CD4-positive, CD25-positive, alpha-beta regulatory T cell (primary cell): ENCODE results near the gene SDE2. TPM values are rescaled to one million over a fixed set of nuclear protein-coding genes. Genes with fewer than 3 reads are reported as not detected.
"Not testable (repeated sequence)": the region's sequence is repeated elsewhere in the genome, so short reads cannot be mapped to it uniquely, and the experiment has no call there.

Source experiments
- ATAC-seq, 2 donors: fragments of 150-1000 bp; cut with Tn5 transposase; one replicate each; pipeline ENCODE4 v1.10.0; 2021; ENCODE audit warnings: low read depth in 2 of 2, moderate number of reproducible peaks in 2 of 2, moderate library complexity in 1 of 2
- DNase-seq, 3 donors: peaks; one replicate each; pipeline versions ENCODE4 v3.0.0 to v3.0.0-alpha.2; 2012 to 2022; ENCODE audit warnings: mixed read lengths in 1 of 3
- H3K27ac ChIP-seq: one replicate; pipeline ENCODE4 v1.7.0; 2013; ENCODE audit warnings: mild to moderate bottlenecking, low read length; ENCODE audit not compliant: insufficient read depth, poor library complexity, severe bottlenecking
- H3K27me3 ChIP-seq: one replicate; pipeline ENCODE4 v1.7.0; 2013; ENCODE audit warnings: low read length; ENCODE audit not compliant: control insufficient read depth, insufficient read depth
- H3K36me3 ChIP-seq: one replicate; pipeline ENCODE4 v1.7.0; 2013; ENCODE audit warnings: mild to moderate bottlenecking, low read length, moderate library complexity; ENCODE audit not compliant: control insufficient read depth, insufficient read depth
- H3K4me1 ChIP-seq: 2 replicates; pipeline ENCODE4 v1.7.0; 2013; ENCODE audit warnings: mild to moderate bottlenecking, low read length; ENCODE audit not compliant: insufficient read depth, control insufficient read depth, poor library complexity, severe bottlenecking
- H3K4me3 ChIP-seq: one replicate; pipeline ENCODE4 v1.7.0; 2013; ENCODE audit warnings: low read depth, mild to moderate bottlenecking, low read length, moderate library complexity
- H3K9me3 ChIP-seq, 2 experiments: 1 replicate in 1 of 2; 2 replicates in 1 of 2; pipeline ENCODE4 v1.7.0; 2013; ENCODE audit warnings: low read length in 2 of 2, mild to moderate bottlenecking in 1 of 2, moderate library complexity in 1 of 2; ENCODE audit not compliant: control insufficient read depth in 2 of 2
- H3K27ac Mint-ChIP-seq, 3 donors: one replicate each; pipeline ENCODE4 v1.8.0; 2020 to 2022; ENCODE audit warnings: mild to moderate bottlenecking in 3 of 3, mixed read lengths in 3 of 3, moderate library complexity in 2 of 3
- H3K27me3 Mint-ChIP-seq: one replicate; pipeline ENCODE4 v1.8.0; 2022; ENCODE audit warnings: mild to moderate bottlenecking, mixed read lengths
- H3K36me3 Mint-ChIP-seq: one replicate; pipeline ENCODE4 v1.8.0; 2020; ENCODE audit warnings: mixed read lengths
- H3K4me1 Mint-ChIP-seq, 4 donors: one replicate each; pipeline ENCODE4 v1.8.0; 2020 to 2022; ENCODE audit warnings: mixed read lengths in 4 of 4, mild to moderate bottlenecking in 1 of 4
- H3K4me3 Mint-ChIP-seq, 4 donors: one replicate each; pipeline ENCODE4 v1.8.0; 2020 to 2022; ENCODE audit warnings: mild to moderate bottlenecking in 4 of 4, mixed read lengths in 4 of 4, moderate library complexity in 3 of 4
- H3K9me3 Mint-ChIP-seq, 7 donors: one replicate each; pipeline ENCODE4 v1.8.0; 2020 to 2022; ENCODE audit warnings: mixed read lengths in 7 of 7, mild to moderate bottlenecking in 3 of 7, moderate library complexity in 2 of 7
- polyA plus RNA-seq, 4 donors: library from polyadenylated mRNA; unstranded; fragments of 300-500 nt; fragmentation: Illumina TruSeq; gene quantifications; one replicate each; pipeline ENCODE4 v1.2.3, GENCODE V29; 2021
- total RNA-seq: library from RNA; stranded (reverse); gene quantifications from one replicate; pipeline ENCODE4 v1.2.3, GENCODE V29; 2022

SDE2 gene
- total and polyA plus RNA-seq, 5 donors from 2014 or later = 5.9 to 38.1 (median 11.2) TPM

GRCh38 chr1:225970592-225971157, 28.5 kb downstream of the SDE2 start:
- H3K27ac ChIP-seq, H3K27ac Mint-ChIP-seq, H3K9me3 Mint-ChIP-seq: not testable (repeated sequence)

GRCh38 chr1:225969751-225970150, 29.4 kb downstream of the SDE2 start:
- not testable (repeated sequence) for H3K36me3 ChIP-seq, H3K36me3 Mint-ChIP-seq, H3K27me3 Mint-ChIP-seq, H3K9me3 Mint-ChIP-seq, H3K27me3 ChIP-seq, ATAC-seq, H3K9me3 ChIP-seq, H3K27ac Mint-ChIP-seq, DNase-seq, H3K27ac ChIP-seq, H3K4me3 ChIP-seq, H3K4me1 ChIP-seq, H3K4me3 Mint-ChIP-seq, H3K4me1 Mint-ChIP-seq

More at GRCh38 chr1:225970592-225971157, 28.5 kb downstream of the SDE2 start:
- not testable (repeated sequence) for H3K36me3 ChIP-seq, H3K36me3 Mint-ChIP-seq, H3K4me1 ChIP-seq, H3K4me3 ChIP-seq, H3K27me3 ChIP-seq, H3K9me3 ChIP-seq, ATAC-seq, H3K27me3 Mint-ChIP-seq, H3K4me1 Mint-ChIP-seq, DNase-seq
- peak overlapping the region in 1 of 4 donors; percentile 55 for H3K4me3 Mint-ChIP-seq

- Mint-ChIP-seq H3K36me3 (no peaks in the 10 kb centered on the region), H3K27ac (no peak overlapping the region), H3K4me3 (no peak overlapping the region), H3K27me3 (peaks cover 9% of the 10 kb centered on the region), H3K9me3 (peaks cover 0 to 2% (median 0%) of the 10 kb centered on the region in 7 donors), H3K4me1 (peaks cover 0 to 5% (median 1%) of the 10 kb centered on the region in 4 donors)
- Histone ChIP-seq H3K4me3 (no peak overlapping the region), H3K36me3 (no peaks in the 10 kb centered on the region), H3K27ac (no peak overlapping the region), H3K27me3 (no peaks in the 10 kb centered on the region), H3K9me3 (no peaks in the 10 kb centered on the region), H3K4me1 (no peaks in the 10 kb centered on the region)
- ATAC-seq (no peak), DNase-seq (no peak)
These were observed 33.9 kb downstream of the SDE2 start for GRCh38 chr1:225965231-225965630.

GRCh38 chr1:225963735-225964530, 35.2 kb downstream of the SDE2 start:
- no peak overlapping the region for H3K27ac Mint-ChIP-seq
- ATAC-seq = no peak

GRCh38 chr1:225962440-225962975, 36.6 kb downstream of the SDE2 start:
- Histone ChIP-seq H3K27ac (no peak overlapping the region), H3K4me1 (no peaks in the 10 kb centered on the region), H3K4me3 (no peak overlapping the region), H3K36me3 (no peaks in the 10 kb centered on the region), H3K27me3 (peaks cover 3% of the 10 kb centered on the region), H3K9me3 (no peaks in the 10 kb centered on the region)
- ATAC-seq (peak; percentile 43 to 64), DNase-seq (peak; percentile 24 to 52 (median 35))
- H3K4me3 Mint-ChIP-seq = no peak overlapping the region
- no peaks in the 10 kb centered on the region for H3K36me3 Mint-ChIP-seq
- H3K27ac Mint-ChIP-seq = no peak overlapping the region
- H3K27me3 Mint-ChIP-seq = peaks cover 9% of the 10 kb centered on the region
- H3K9me3 Mint-ChIP-seq = peaks cover 0 to 2% (median 0%) of the 10 kb centered on the region in 7 donors
- H3K4me1 Mint-ChIP-seq = peaks cover 0 to 5% (median 1%) of the 10 kb centered on the region in 4 donors

More at GRCh38 chr1:225963735-225964530, 35.2 kb downstream of the SDE2 start:
- H3K4me3 Mint-ChIP-seq = no peak overlapping the region
- no peak for DNase-seq
- peaks cover 0 to 2% (median 0%) of the 10 kb centered on the region in 7 donors for H3K9me3 Mint-ChIP-seq
- Histone ChIP-seq H3K36me3 (no peaks in the 10 kb centered on the region), H3K27me3 (no peaks in the 10 kb centered on the region), H3K4me1 (no peaks in the 10 kb centered on the region), H3K27ac (no peak overlapping the region), H3K9me3 (no peaks in the 10 kb centered on the region), H3K4me3 (no peak overlapping the region)
- H3K27me3 Mint-ChIP-seq = peaks cover 9% of the 10 kb centered on the region
- peaks cover 0 to 5% (median 1%) of the 10 kb centered on the region in 4 donors for H3K4me1 Mint-ChIP-seq
- no peaks in the 10 kb centered on the region for H3K36me3 Mint-ChIP-seq

- H3K4me3 ChIP-seq = no peak overlapping the region
- no peak overlapping the region for H3K4me3 Mint-ChIP-seq
- peak overlapping the region in 1 of 3 donors; percentile 46 for H3K27ac Mint-ChIP-seq
- peaks cover 3% of the 10 kb centered on the region for H3K27me3 ChIP-seq
- peaks cover 0 to 2% (median 0%) of the 10 kb centered on the region in 7 donors for H3K9me3 Mint-ChIP-seq
- no peaks in the 10 kb centered on the region for H3K4me1 ChIP-seq
- peaks cover 9% of the 10 kb centered on the region for H3K27me3 Mint-ChIP-seq
- H3K9me3 ChIP-seq = no peaks in the 10 kb centered on the region
- DNase-seq = no peak
- no peaks in the 10 kb centered on the region for H3K36me3 Mint-ChIP-seq
- peaks cover 0 to 2% (median 0%) of the 10 kb centered on the region in 4 donors for H3K4me1 Mint-ChIP-seq
- no peak overlapping the region for H3K27ac ChIP-seq
- ATAC-seq = no peak
- no peaks in the 10 kb centered on the region for H3K36me3 ChIP-seq
These were observed 37.3 kb downstream of the SDE2 start for GRCh38 chr1:225961659-225962439.

GRCh38 chr1:225958041-225958440, 41.1 kb downstream of the SDE2 start:
- H3K9me3 Mint-ChIP-seq = peaks cover 0 to 2% (median 0%) of the 10 kb centered on the region in 7 donors
- peaks cover 23% of the 10 kb centered on the region for H3K27me3 Mint-ChIP-seq
- H3K27me3 ChIP-seq = peaks cover 4% of the 10 kb centered on the region
- H3K4me3 ChIP-seq = no peak overlapping the region
- H3K27ac ChIP-seq = no peak overlapping the region
- DNase-seq = no peak
- H3K4me1 Mint-ChIP-seq = peaks cover 0 to 2% (median 0%) of the 10 kb centered on the region in 4 donors
- no peaks in the 10 kb centered on the region for H3K36me3 ChIP-seq
- no peaks in the 10 kb centered on the region for H3K4me1 ChIP-seq
- H3K27ac Mint-ChIP-seq = no peak overlapping the region
- no peaks in the 10 kb centered on the region for H3K36me3 Mint-ChIP-seq
- H3K9me3 ChIP-seq = no peaks in the 10 kb centered on the region
- no peak for ATAC-seq
- H3K4me3 Mint-ChIP-seq = no peak overlapping the region
